Mesenchymal stem cell (in vitro differentiated cells and primary cell): ENCODE measurements around the gene NBPF3.
"Not testable (repeated sequence)": the region's sequence is repeated elsewhere in the genome, so short reads cannot be mapped to it uniquely, and the experiment has no call there.

Experiments
- DNase-seq: peaks from one replicate; pipeline ENCODE4 v3.0.0-alpha.2; 2013
- H2AFZ ChIP-seq: one replicate; pipeline ENCODE4 v1.6.1; 2013; ENCODE audit warnings: low read depth, mild to moderate bottlenecking, control low read depth, inconsistent platforms, low read length, moderate library complexity
- H2AK5ac ChIP-seq: 2 replicates; pipeline ENCODE4 v1.6.1; 2013; ENCODE audit warnings: low read length, moderate library complexity, mild to moderate bottlenecking, inconsistent platforms; ENCODE audit not compliant: severe bottlenecking
- H2BK120ac ChIP-seq: one replicate; pipeline ENCODE4 v1.6.1; 2013; ENCODE audit warnings: low read depth, mild to moderate bottlenecking, inconsistent platforms, low read length, moderate library complexity
- H2BK12ac ChIP-seq, 2 experiments: one replicate each; pipeline ENCODE4 v1.6.1; 2013; ENCODE audit warnings: inconsistent platforms in 2 of 2, low read length in 2 of 2, mild to moderate bottlenecking in 2 of 2, moderate library complexity in 2 of 2, control low read depth in 1 of 2
- H2BK15ac ChIP-seq: one replicate; pipeline ENCODE4 v1.6.1; 2013; ENCODE audit warnings: mild to moderate bottlenecking, low read depth, inconsistent platforms; ENCODE audit not compliant: poor library complexity, severe bottlenecking
- H2BK5ac ChIP-seq: 2 replicates; pipeline ENCODE4 v1.6.1; 2013; ENCODE audit warnings: low read depth, mild to moderate bottlenecking, low read length, control low read depth, inconsistent platforms; ENCODE audit not compliant: poor library complexity, severe bottlenecking
- H3K14ac ChIP-seq, 2 experiments: one replicate each; pipeline ENCODE4 v1.6.1; 2013; ENCODE audit warnings: inconsistent platforms in 2 of 2, low read length in 2 of 2, control low read depth in 1 of 2, mild to moderate bottlenecking in 1 of 2, moderate library complexity in 1 of 2
- H3K18ac ChIP-seq, 2 experiments: one replicate each; pipeline ENCODE4 v1.6.1; 2013; ENCODE audit warnings: inconsistent platforms in 2 of 2, low read length in 2 of 2, control low read depth in 1 of 2, low read depth in 1 of 2, mild to moderate bottlenecking in 1 of 2
- H3K23ac ChIP-seq, 2 experiments: one replicate each; pipeline ENCODE4 v1.6.1; 2013; ENCODE audit warnings: inconsistent platforms in 2 of 2, low read length in 2 of 2, mild to moderate bottlenecking in 2 of 2, moderate library complexity in 2 of 2, control low read depth in 1 of 2
- H3K27ac ChIP-seq: 2 replicates; pipeline ENCODE4 v1.5.1; 2013; ENCODE audit warnings: mild to moderate bottlenecking, moderate library complexity, low read length, control low read depth, inconsistent platforms; ENCODE audit not compliant: poor library complexity, severe bottlenecking
- H3K27me3 ChIP-seq, 2 experiments: 2 replicates each; pipeline versions ENCODE4 v1.6.1 to v1.7.0; 2013; ENCODE audit warnings: low read length in 2 of 2, mild to moderate bottlenecking in 2 of 2, moderate library complexity in 2 of 2, control low read depth in 1 of 2, inconsistent platforms in 1 of 2; ENCODE audit not compliant: control insufficient read depth in 1 of 2, insufficient read depth in 1 of 2
- H3K36me3 ChIP-seq, 2 experiments: 2 replicates each; pipeline versions ENCODE4 v1.6.1 to v1.7.0; 2013; ENCODE audit warnings: low read length in 2 of 2, control low read depth in 1 of 2, inconsistent platforms in 1 of 2, low read depth in 1 of 2, mild to moderate bottlenecking in 1 of 2; ENCODE audit not compliant: insufficient read depth in 2 of 2, control insufficient read depth in 1 of 2
- H3K4ac ChIP-seq, 2 experiments: one replicate each; pipeline ENCODE4 v1.6.1; 2013; ENCODE audit warnings: inconsistent platforms in 2 of 2, low read length in 2 of 2, mild to moderate bottlenecking in 2 of 2, moderate library complexity in 2 of 2, control low read depth in 1 of 2, low read depth in 1 of 2
- H3K4me1 ChIP-seq: 2 replicates; pipeline ENCODE4 v1.6.1; 2013; ENCODE audit warnings: low read depth, low read length, control low read depth; ENCODE audit not compliant: control insufficient read depth, insufficient read depth
- H3K4me2 ChIP-seq: 2 replicates; pipeline ENCODE4 v1.6.1; 2013; ENCODE audit warnings: low read length, mild to moderate bottlenecking, inconsistent platforms; ENCODE audit not compliant: poor library complexity, severe bottlenecking
- H3K4me3 ChIP-seq, 2 experiments: 2 replicates each; pipeline versions ENCODE4 v1.5.1 to v1.7.0; 2013; ENCODE audit warnings: low read length in 2 of 2, mild to moderate bottlenecking in 2 of 2, control low read depth in 1 of 2, low read depth in 1 of 2; ENCODE audit not compliant: insufficient read depth in 1 of 2
- H3K79me1 ChIP-seq: replicated peaks from 2 replicates; pipeline ENCODE4 v1.6.1; 2013; ENCODE audit warnings: mild to moderate bottlenecking, control low read depth, low read length, inconsistent platforms; ENCODE audit not compliant: poor library complexity, severe bottlenecking
- H3K9ac ChIP-seq: 2 replicates; pipeline ENCODE4 v1.7.0; 2013; ENCODE audit warnings: mild to moderate bottlenecking, low read length, moderate library complexity
- H3K9me3 ChIP-seq: 2 replicates; pipeline ENCODE4 v1.7.0; 2013; ENCODE audit warnings: mild to moderate bottlenecking, low read length; ENCODE audit not compliant: control insufficient read depth
- H4K8ac ChIP-seq: one replicate; pipeline ENCODE4 v1.6.1; 2013; ENCODE audit warnings: inconsistent platforms, mild to moderate bottlenecking, low read length, moderate library complexity
- H4K91ac ChIP-seq: one replicate; pipeline ENCODE4 v1.6.1; 2013; ENCODE audit warnings: mild to moderate bottlenecking, low read length, inconsistent platforms
- WGBS: methylation state at CpG from one replicate; pipeline ENCODE4 v1.1.7; 2013; ENCODE audit warnings: mixed read lengths; 5-methylcytosine and 5-hydroxymethylcytosine counted together

The NBPF3 gene

DNA sequence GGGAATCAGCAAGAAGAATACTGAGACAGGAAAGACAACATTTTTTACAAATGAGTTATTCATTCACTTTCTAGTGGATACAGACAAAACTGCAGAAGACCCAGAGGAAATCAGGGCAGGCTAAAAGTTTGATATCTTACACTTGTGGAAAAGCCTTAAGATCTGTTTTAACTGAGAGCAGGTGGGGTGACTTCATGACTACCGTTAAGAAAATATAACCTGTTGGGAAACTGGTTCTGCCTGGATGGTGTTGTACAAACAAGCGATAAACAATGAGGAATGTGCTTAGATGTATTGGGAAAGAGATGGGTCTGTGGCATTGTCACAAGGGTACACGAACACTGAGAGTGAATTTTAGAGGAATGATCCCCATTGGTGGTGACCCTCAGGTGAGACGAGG lies 28.0 kb downstream of the NBPF3 start:
- H3K27me3 ChIP-seq, DNase-seq, H2BK5ac ChIP-seq, H3K4ac ChIP-seq, H4K91ac ChIP-seq, H3K14ac ChIP-seq, H3K4me2 ChIP-seq, H3K18ac ChIP-seq, H3K4me3 ChIP-seq, H2BK120ac ChIP-seq, H2BK12ac ChIP-seq, H3K9ac ChIP-seq, H2AK5ac ChIP-seq, H2BK15ac ChIP-seq, H4K8ac ChIP-seq, H3K9me3 ChIP-seq, H2AFZ ChIP-seq, H3K27ac ChIP-seq, H3K23ac ChIP-seq, H3K79me1 ChIP-seq, H3K4me1 ChIP-seq: not testable (repeated sequence)
- peaks cover 0 to 12% of the 10 kb centered on the region in 2 experiments for H3K36me3 ChIP-seq
- WGBS = 86% methylated on average over 4 of the region's 4 CpGs

DNA sequence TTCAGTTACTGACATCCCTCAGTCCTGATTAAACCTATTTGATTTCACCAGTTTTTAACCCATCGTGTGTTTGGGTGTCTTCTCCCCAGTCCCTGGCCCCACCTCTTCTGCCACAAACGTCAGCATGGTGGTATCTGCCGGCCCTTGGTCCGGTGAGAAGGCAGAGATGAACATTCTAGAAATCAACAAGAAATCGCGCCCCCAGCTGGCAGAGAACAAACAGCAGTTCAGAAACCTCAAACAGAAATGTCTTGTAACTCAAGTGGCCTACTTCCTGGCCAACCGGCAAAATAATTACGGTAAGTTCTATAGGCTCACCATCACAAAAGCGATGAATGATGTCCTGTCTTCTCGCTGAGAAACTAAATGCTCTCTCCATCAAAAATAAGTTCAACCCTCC lies 28.7 kb downstream of the NBPF3 start:
- Histone ChIP-seq H3K79me1 (no peaks in the 10 kb centered on the region), H3K9ac (no peak overlapping the region), H3K27ac (no peak overlapping the region), H3K4me2 (no peak overlapping the region), H3K36me3 (peaks cover 0 to 19% of the 10 kb centered on the region in 2 experiments), H4K91ac (no peak overlapping the region), H2BK5ac (no peak overlapping the region), H3K18ac (no peak overlapping the region), H2BK120ac (no peak overlapping the region), H2BK15ac (no peak overlapping the region), H3K14ac (no peak overlapping the region), H3K4ac (no peak overlapping the region), H3K23ac (no peak overlapping the region), H3K4me3 (no peak overlapping the region), H3K4me1 (no peaks in the 10 kb centered on the region), H3K27me3 (no peaks in the 10 kb centered on the region), H3K9me3 (no peaks in the 10 kb centered on the region), H4K8ac (no peak overlapping the region), H2AFZ (no peak overlapping the region), H2BK12ac (no peak overlapping the region), H2AK5ac (no peak overlapping the region)
- WGBS = 41% methylated on average over 10 of the region's 10 CpGs
- peak; percentile 67 for DNase-seq

DNA sequence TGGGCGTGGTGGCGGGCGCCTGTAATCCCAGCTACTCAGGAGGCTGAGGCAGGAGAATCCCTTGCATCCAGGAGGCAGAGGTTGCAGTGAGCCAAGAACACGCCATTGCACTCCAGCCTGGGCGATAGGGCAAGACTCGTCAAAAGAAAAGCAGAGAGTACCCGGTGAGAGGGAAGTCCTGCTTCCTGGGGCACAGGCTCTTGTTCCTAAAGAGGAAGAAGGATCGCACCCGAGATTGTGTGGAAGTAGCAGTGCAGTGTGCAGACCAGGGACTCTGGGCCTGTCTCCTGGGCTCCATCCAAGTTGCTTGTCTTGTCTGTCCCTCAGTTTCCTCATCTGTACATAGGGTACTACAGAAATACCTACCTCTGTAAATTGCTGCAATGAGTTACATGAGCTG lies 29.6 kb downstream of the NBPF3 start:
- no peak overlapping the region for H3K18ac ChIP-seq
- H3K14ac ChIP-seq = no peak overlapping the region
- DNase-seq = no peak
- WGBS = 93% methylated on average over 9 of the region's 9 CpGs
- H3K23ac ChIP-seq = no peak overlapping the region
- H3K4me3 ChIP-seq = no peak overlapping the region
- H3K36me3 ChIP-seq = peaks cover 0 to 23% of the 10 kb centered on the region in 2 experiments
- H3K27me3 ChIP-seq = no peaks in the 10 kb centered on the region
- H3K9me3 ChIP-seq = no peaks in the 10 kb centered on the region
- no peak overlapping the region for H4K91ac ChIP-seq
- no peaks in the 10 kb centered on the region for H3K4me1 ChIP-seq
- H3K4me2 ChIP-seq = no peak overlapping the region
- no peak overlapping the region for H2BK5ac ChIP-seq
- H3K4ac ChIP-seq = no peak overlapping the region
- H2BK15ac ChIP-seq = no peak overlapping the region
- no peak overlapping the region for H2BK12ac ChIP-seq
- no peak overlapping the region for H2BK120ac ChIP-seq
- H3K27ac ChIP-seq = no peak overlapping the region
- H2AFZ ChIP-seq = no peak overlapping the region
- no peak overlapping the region for H4K8ac ChIP-seq
- no peaks in the 10 kb centered on the region for H3K79me1 ChIP-seq
- H2AK5ac ChIP-seq = no peak overlapping the region
- H3K9ac ChIP-seq = no peak overlapping the region

DNA sequence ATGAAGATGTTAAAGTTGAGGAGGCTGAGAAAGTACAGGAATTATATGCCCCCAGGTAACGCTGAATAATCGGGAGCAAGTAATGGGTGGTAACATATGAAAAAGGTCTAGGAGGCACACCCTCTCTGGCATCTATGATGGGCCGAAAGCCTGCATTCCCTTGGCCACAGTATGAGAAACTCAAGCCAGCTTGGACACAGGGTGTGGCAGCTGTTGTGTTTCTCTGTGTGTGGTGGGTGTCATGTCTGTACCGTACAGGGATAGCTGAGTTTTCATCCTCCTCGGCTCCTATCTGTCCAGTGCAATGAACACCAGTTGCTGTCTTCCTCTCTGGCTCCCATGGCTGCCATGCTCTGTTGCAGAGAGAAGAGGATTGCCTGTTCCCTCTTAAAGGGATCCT lies 32.9 kb downstream of the NBPF3 start:
- Histone ChIP-seq H3K27me3 (no peaks in the 10 kb centered on the region), H3K4me2 (no peak overlapping the region), H3K4me3 (no peak overlapping the region), H3K27ac (no peak overlapping the region), H3K23ac (no peak overlapping the region), H2BK5ac (no peak overlapping the region), H3K4ac (no peak overlapping the region), H2AFZ (no peak overlapping the region), H4K91ac (no peak overlapping the region), H2BK120ac (no peak overlapping the region), H3K79me1 (no peaks in the 10 kb centered on the region), H2AK5ac (no peak overlapping the region), H3K18ac (no peak overlapping the region), H2BK15ac (no peak overlapping the region), H3K14ac (no peak overlapping the region), H4K8ac (no peak overlapping the region), H3K9me3 (no peaks in the 10 kb centered on the region), H3K4me1 (no peaks in the 10 kb centered on the region), H3K36me3 (peaks cover 2 to 32% of the 10 kb centered on the region in 2 experiments), H2BK12ac (no peak overlapping the region), H3K9ac (no peak overlapping the region)
- DNase-seq = no peak
- over 99% methylated on average over 5 of the region's 5 CpGs for WGBS
